ENCODE data around the gene ELP4.

- TF ChIP-seq POLR2A (IDR thresholded peaks at IDR 0.05): no peak
- TF ChIP-seq CTCF (IDR thresholded peaks at IDR 0.05): no peak
Observed at GRCh38 chr11:31784611-31785010, 275.0 kb downstream of the ELP4 start.
